Loucy (cell line): ENCODE results near the gene RGSL1.
A peak's percentile ranks its signal among the peaks of the same experiment; 100 is the strongest.

ENCODE experiments used
- H2AFZ ChIP-seq: fragments of 200-600 bp; sonication (generic); 2 replicates; pipeline ENCODE4 v1.6.0; 2016; ENCODE audit warnings: antibody characterized with exemption, mild to moderate bottlenecking, low read length, moderate library complexity
- H3F3A ChIP-seq: fragments of 200-600 bp; 2 replicates; pipeline ENCODE4 v1.6.0; 2016; ENCODE audit warnings: antibody characterized with exemption, low read depth, mild to moderate bottlenecking
- H3K27me3 ChIP-seq: fragments of 200-600 bp; sonication (generic); 2 replicates; pipeline ENCODE4 v1.6.1; 2014; ENCODE audit warnings: low read length, mild to moderate bottlenecking; ENCODE audit not compliant: insufficient read depth, poor library complexity, severe bottlenecking
- H3K36me3 ChIP-seq: fragments of 200-600 bp; sonication (generic); 2 replicates; pipeline ENCODE4 v1.6.1; 2016; ENCODE audit warnings: low read length; ENCODE audit not compliant: insufficient read depth
- H3K4me1 ChIP-seq: fragments of 200-600 bp; sonication (generic); 2 replicates; pipeline ENCODE4 v1.5.1; 2014; ENCODE audit warnings: low read length, mild to moderate bottlenecking; ENCODE audit not compliant: insufficient read depth, poor library complexity, severe bottlenecking
- H3K4me2 ChIP-seq: fragments of 200-600 bp; sonication (generic); 2 replicates; pipeline ENCODE4 v1.6.0; 2014; ENCODE audit warnings: antibody characterized with exemption, low read length, low read depth, mild to moderate bottlenecking; ENCODE audit not compliant: poor library complexity, severe bottlenecking
- H3K4me3 ChIP-seq: fragments of 200-600 bp; sonication (generic); 2 replicates; pipeline ENCODE4 v1.5.1; 2014; ENCODE audit warnings: low read length, mild to moderate bottlenecking, mixed read lengths; ENCODE audit not compliant: poor library complexity, severe bottlenecking
- H3K79me2 ChIP-seq: fragments of 200-600 bp; sonication (generic); 2 replicates; pipeline ENCODE4 v1.6.1; 2014; ENCODE audit warnings: low read length; ENCODE audit not compliant: insufficient read depth
- H3K9ac ChIP-seq: fragments of 200-600 bp; sonication (generic); 2 replicates; pipeline ENCODE4 v1.6.0; 2014; ENCODE audit warnings: mild to moderate bottlenecking, low read depth, low read length, moderate library complexity; ENCODE audit not compliant: poor library complexity, severe bottlenecking
- H3K9me2 ChIP-seq: fragments of 200-600 bp; sonication (generic); replicated peaks from 2 replicates; pipeline ENCODE4 v1.6.1; 2016; ENCODE audit warnings: low read depth, low read length, mixed read lengths
- H3K9me3 ChIP-seq: fragments of 200-600 bp; sonication (generic); 2 replicates; pipeline ENCODE4 v1.6.1; 2014; ENCODE audit warnings: mild to moderate bottlenecking, antibody characterized with exemption, low read length, low read depth; ENCODE audit not compliant: insufficient read depth
- H4K20me1 ChIP-seq: fragments of 200-600 bp; sonication (generic); 2 replicates; pipeline ENCODE4 v1.6.0; 2014; ENCODE audit warnings: antibody characterized with exemption, low read length, mild to moderate bottlenecking; ENCODE audit not compliant: insufficient read depth, poor library complexity, severe bottlenecking
- CTCF ChIP-seq: fragments of 200-600 bp; sonication (generic); conservative IDR thresholded peaks from 2 replicates; pipeline ENCODE4 v1.5.1; 2014; ENCODE audit warnings: mild to moderate bottlenecking, antibody characterized with exemption, low read length
- EZH2phosphoT487 ChIP-seq: fragments of 200-600 bp; IDR thresholded peaks from 2 replicates; pipeline ENCODE4 v1.6.1; 2018; ENCODE audit warnings: antibody characterized with exemption, mild to moderate bottlenecking, moderate library complexity, borderline replicate concordance

Gene RGSL1

GRCh38 chr1:182450087-182450486 lies at the start of gene RGSL1:
RGSL1 (plus strand) TSS chr1:182450146; CDS start chr1:182450166, 20 bp downstream.
- Histone ChIP-seq H3K9me3 (no peaks in the 10 kb centered on the region), H3K9ac (no peak within 1 kb of the TSS), H3K79me2 (no peaks in the 10 kb centered on the region), H3K4me1 (no peaks in the 10 kb centered on the region), H3K9me2 (no peaks in the 10 kb centered on the region), H3K36me3 (no peaks in the 10 kb centered on the region), H3K4me3 (no peak within 1 kb of the TSS), H3K4me2 (no peak within 1 kb of the TSS), H3F3A (no peaks in the 10 kb centered on the region), H2AFZ (no peak within 1 kb of the TSS), H4K20me1 (no peaks in the 10 kb centered on the region), H3K27me3 (no peaks in the 10 kb centered on the region)
- TF ChIP-seq EZH2phosphoT487 (no peak), CTCF (no peak)

GRCh38 chr1:182400567-182400966 lies 49.4 kb upstream of the RGSL1 start, which contains the start of gene TEDDM1:
TEDDM1 (minus strand) TSS chr1:182400667; CDS start chr1:182400485, 182 bp downstream.
- Histone ChIP-seq H3K9ac (no peak within 1 kb of the TSS), H3K4me2 (no peak within 1 kb of the TSS)
- no peak for TF ChIP-seq CTCF
- no peak for TF ChIP-seq EZH2phosphoT487

GRCh38 chr1:182404781-182405180 lies 45.2 kb upstream of the RGSL1 start:
- H3K79me2 ChIP-seq, result no peaks in the 10 kb centered on the region
- H3K36me3 ChIP-seq, result no peaks in the 10 kb centered on the region
- no peaks in the 10 kb centered on the region for H4K20me1 ChIP-seq
- H3K9me2 ChIP-seq, result no peaks in the 10 kb centered on the region
- no peaks in the 10 kb centered on the region for H3K9me3 ChIP-seq
- H3F3A ChIP-seq, result no peaks in the 10 kb centered on the region
- no peaks in the 10 kb centered on the region for H3K27me3 ChIP-seq
- no peak overlapping the region for H3K9ac ChIP-seq
- H3K4me2 ChIP-seq, result no peak overlapping the region
- no peak for TF ChIP-seq EZH2phosphoT487
- TF ChIP-seq CTCF, result peak; percentile 48
- no peak overlapping the region for H2AFZ ChIP-seq
- no peak overlapping the region for H3K4me3 ChIP-seq
- no peaks in the 10 kb centered on the region for H3K4me1 ChIP-seq

More at GRCh38 chr1:182400567-182400966, 49.4 kb upstream of the RGSL1 start, which contains the start of gene TEDDM1:
- Histone ChIP-seq H3K4me1 (peaks cover 11% of the 10 kb centered on the region), H3K27me3 (no peaks in the 10 kb centered on the region), H3F3A (no peaks in the 10 kb centered on the region), H2AFZ (no peak within 1 kb of the TSS), H3K36me3 (no peaks in the 10 kb centered on the region), H3K79me2 (no peaks in the 10 kb centered on the region), H4K20me1 (no peaks in the 10 kb centered on the region), H3K9me2 (no peaks in the 10 kb centered on the region), H3K9me3 (no peaks in the 10 kb centered on the region), H3K4me3 (no peak within 1 kb of the TSS)
